K562 (cell line): ENCODE data around the gene EBNA1BP2. TPM values are rescaled to one million over a fixed set of nuclear protein-coding genes. Genes with fewer than 3 reads are reported as not detected.

Experiments
- EHMT2 ChIP-seq: fragments of 450-650 bp; IDR thresholded peaks from 2 replicates; pipeline ENCODE4 v1.6.1; 2018; ENCODE audit warnings: antibody characterized with exemption
- ESRRA ChIP-seq: fragments of 450-650 bp; IDR thresholded peaks from 2 replicates; pipeline ENCODE4 v1.6.1; 2014; ENCODE audit warnings: low read depth, mild to moderate bottlenecking, moderate library complexity, borderline replicate concordance
- FOXK1 ChIP-seq: sonication (generic); formaldehyde crosslinking; IDR thresholded peaks from 2 replicates; pipeline ENCODE4 v1.8.0; 2022; ENCODE audit warnings: missing genetic modification reagents, mild to moderate bottlenecking, borderline replicate concordance
- HDAC1 ChIP-seq, 2 experiments: fragments of 450-650 bp; IDR thresholded peaks; 2 replicates each; pipeline ENCODE4 v1.6.1; 2016 to 2017; ENCODE audit warnings: inconsistent platforms in 1 of 2, mild to moderate bottlenecking in 1 of 2, moderate library complexity in 1 of 2
- NR2C1 ChIP-seq, 2 experiments: fragments of 450-650 bp; IDR thresholded peaks; 2 replicates each; pipeline ENCODE4 v1.6.1; 2017; ENCODE audit warnings: mild to moderate bottlenecking in 2 of 2, antibody characterized with exemption in 1 of 2, inconsistent platforms in 1 of 2, missing compliant biosample characterization in 1 of 2, missing genetic modification characterization in 1 of 2
- RAD51 ChIP-seq: fragments of 450-650 bp; IDR thresholded peaks from 2 replicates; pipeline ENCODE4 v1.7.1; 2016; ENCODE audit warnings: low read depth, mild to moderate bottlenecking, borderline replicate concordance
- RBM39 ChIP-seq: fragments of 200-400 bp; formaldehyde crosslinking; optimal IDR thresholded peaks from 2 replicates; pipeline ENCODE3; 2018; ENCODE audit warnings: low read depth, low read length
- SLC30A9 ChIP-seq: fragments of 250-450 bp; sonication (Bioruptor Pico); IDR thresholded peaks from 2 replicates; pipeline ENCODE4 v1.8.0; 2022; ENCODE audit warnings: mild to moderate bottlenecking, moderate library complexity
- WHSC1 ChIP-seq: IDR thresholded peaks from one replicate; pipeline ENCODE4 v1.6.1; 2012; ENCODE audit warnings: low read length, control low read depth, inconsistent platforms
- polyA plus RNA-seq, 8 experiments: library from polyadenylated mRNA; depleted of rRNA in 4 of 8; stranded (reverse) in 5 of 8; unstranded in 3 of 8; fragments of >200 nt; fragmentation: Nextera tagmentation in 2 of 8; fragmentation: Illumina TruSeq in 1 of 8; extraction: Ambion mirVana in 2 of 8; extraction: Trizol in 1 of 8; gene quantifications; 2 replicates each; pipeline versions ENCODE4 v1.2.1 to v1.2.3, GENCODE V29; 2011 to 2014; ENCODE audit warnings: inconsistent platforms in 1 of 8, missing spikeins in 1 of 8
- total RNA-seq, 7 experiments: library from RNA; depleted of rRNA in 6 of 7; stranded (reverse); fragments of >200 nt in 6 of 7; fragmentation: Illumina TruSeq in 2 of 7; extraction: Trizol in 2 of 7; gene quantifications; 2 replicates each; pipeline versions ENCODE4 v1.2.1 to v1.2.3, GENCODE V29; 2011 to 2021; ENCODE audit warnings: low replicate concordance in 1 of 7
- TF ChIP-seq, protein P1 (sequence below): fragments of 250-450 bp; sonication (Bioruptor Pico); IDR thresholded peaks from 2 replicates; pipeline ENCODE4 v1.8.0; 2022; ENCODE audit warnings: inconsistent platforms
- TF ChIP-seq, protein P2 (sequence below), 2 experiments: fragments of 450-650 bp; IDR thresholded peaks; 2 replicates each; pipeline ENCODE4 v1.6.1; 2018; ENCODE audit warnings: mild to moderate bottlenecking in 2 of 2, low read depth in 1 of 2; ENCODE audit not compliant: partially characterized antibody in 2 of 2
- TF ChIP-seq, protein P3 (sequence below): fragments of 450-650 bp; IDR thresholded peaks from 2 replicates; pipeline ENCODE4 v1.7.0; 2016; ENCODE audit warnings: borderline replicate concordance
- TF ChIP-seq, protein P4 (sequence below): fragments of 450-650 bp; formaldehyde crosslinking; conservative IDR thresholded peaks from 2 replicates; pipeline ENCODE4 v1.4.0; 2022; ENCODE audit warnings: mild to moderate bottlenecking, missing genetic modification characterization
- TF ChIP-seq, protein P5 (sequence below): sonication (generic); formaldehyde crosslinking; IDR thresholded peaks from 2 replicates; pipeline ENCODE4 v1.8.0; 2022; ENCODE audit warnings: mild to moderate bottlenecking, low read depth, missing genetic modification reagents

EBNA1BP2 gene
- total and polyA plus RNA-seq, 9 of the 15 experiments (the other 6 are each of a cell fraction or from before 2014, with no cell fraction given) = 95.2 to 349 (median 249) TPM

DNA sequence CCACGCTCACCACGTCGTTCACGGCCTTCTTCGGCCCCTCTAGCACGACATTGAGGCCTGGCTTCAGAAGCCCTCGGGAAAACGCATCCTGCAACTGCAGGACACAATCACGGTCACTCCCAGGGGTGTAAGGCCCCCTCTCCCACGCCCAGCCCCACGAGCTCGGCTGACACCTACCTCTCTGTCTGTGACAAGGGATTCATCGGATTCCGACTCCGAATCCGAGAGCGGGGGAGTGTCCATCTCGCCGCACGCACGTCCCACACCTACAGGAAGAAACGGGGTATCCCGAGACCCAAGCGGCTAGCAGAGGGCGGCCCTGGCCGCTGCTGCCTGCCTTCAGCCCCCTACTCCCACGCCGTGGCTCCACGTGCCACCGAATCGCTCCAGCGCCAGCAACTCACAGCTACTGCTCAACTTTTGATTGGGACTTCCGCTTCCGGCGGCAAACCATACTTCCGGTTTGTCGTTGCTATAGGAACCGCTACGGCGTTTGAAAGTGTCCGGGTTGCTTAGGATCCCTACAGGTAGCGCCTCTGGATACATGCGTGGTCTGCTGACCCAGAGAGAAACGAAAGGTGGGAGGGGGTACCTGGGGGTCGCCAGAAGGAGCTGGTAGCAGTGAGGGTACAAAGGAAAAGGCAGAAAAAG is at the start of gene EBNA1BP2, which contains the start of gene CFAP57 (continued):
- TF ChIP-seq WHSC1 (no peak), RBM39 (no peak), FOXK1 (no peak), SLC30A9 (CRISPR knock-in tag) (no peak), HDAC1 (IDR thresholded peaks at IDR 0.05) (peak; percentile 95 to 100), EHMT2 (no peak), ESRRA (peak; percentile 42; the same call in 1 of the 2 replicates), NR2C1 (IDR thresholded peaks at IDR 0.05) (peak; percentile 88), NR2C1 (tag; IDR thresholded peaks at IDR 0.05) (peak; percentile 88), RAD51 (no peak)
- TF ChIP-seq, protein P1, sequence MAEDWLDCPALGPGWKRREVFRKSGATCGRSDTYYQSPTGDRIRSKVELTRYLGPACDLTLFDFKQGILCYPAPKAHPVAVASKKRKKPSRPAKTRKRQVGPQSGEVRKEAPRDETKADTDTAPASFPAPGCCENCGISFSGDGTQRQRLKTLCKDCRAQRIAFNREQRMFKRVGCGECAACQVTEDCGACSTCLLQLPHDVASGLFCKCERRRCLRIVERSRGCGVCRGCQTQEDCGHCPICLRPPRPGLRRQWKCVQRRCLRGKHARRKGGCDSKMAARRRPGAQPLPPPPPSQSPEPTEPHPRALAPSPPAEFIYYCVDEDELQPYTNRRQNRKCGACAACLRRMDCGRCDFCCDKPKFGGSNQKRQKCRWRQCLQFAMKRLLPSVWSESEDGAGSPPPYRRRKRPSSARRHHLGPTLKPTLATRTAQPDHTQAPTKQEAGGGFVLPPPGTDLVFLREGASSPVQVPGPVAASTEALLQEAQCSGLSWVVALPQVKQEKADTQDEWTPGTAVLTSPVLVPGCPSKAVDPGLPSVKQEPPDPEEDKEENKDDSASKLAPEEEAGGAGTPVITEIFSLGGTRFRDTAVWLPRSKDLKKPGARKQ = no peak
- TF ChIP-seq, protein P2, sequence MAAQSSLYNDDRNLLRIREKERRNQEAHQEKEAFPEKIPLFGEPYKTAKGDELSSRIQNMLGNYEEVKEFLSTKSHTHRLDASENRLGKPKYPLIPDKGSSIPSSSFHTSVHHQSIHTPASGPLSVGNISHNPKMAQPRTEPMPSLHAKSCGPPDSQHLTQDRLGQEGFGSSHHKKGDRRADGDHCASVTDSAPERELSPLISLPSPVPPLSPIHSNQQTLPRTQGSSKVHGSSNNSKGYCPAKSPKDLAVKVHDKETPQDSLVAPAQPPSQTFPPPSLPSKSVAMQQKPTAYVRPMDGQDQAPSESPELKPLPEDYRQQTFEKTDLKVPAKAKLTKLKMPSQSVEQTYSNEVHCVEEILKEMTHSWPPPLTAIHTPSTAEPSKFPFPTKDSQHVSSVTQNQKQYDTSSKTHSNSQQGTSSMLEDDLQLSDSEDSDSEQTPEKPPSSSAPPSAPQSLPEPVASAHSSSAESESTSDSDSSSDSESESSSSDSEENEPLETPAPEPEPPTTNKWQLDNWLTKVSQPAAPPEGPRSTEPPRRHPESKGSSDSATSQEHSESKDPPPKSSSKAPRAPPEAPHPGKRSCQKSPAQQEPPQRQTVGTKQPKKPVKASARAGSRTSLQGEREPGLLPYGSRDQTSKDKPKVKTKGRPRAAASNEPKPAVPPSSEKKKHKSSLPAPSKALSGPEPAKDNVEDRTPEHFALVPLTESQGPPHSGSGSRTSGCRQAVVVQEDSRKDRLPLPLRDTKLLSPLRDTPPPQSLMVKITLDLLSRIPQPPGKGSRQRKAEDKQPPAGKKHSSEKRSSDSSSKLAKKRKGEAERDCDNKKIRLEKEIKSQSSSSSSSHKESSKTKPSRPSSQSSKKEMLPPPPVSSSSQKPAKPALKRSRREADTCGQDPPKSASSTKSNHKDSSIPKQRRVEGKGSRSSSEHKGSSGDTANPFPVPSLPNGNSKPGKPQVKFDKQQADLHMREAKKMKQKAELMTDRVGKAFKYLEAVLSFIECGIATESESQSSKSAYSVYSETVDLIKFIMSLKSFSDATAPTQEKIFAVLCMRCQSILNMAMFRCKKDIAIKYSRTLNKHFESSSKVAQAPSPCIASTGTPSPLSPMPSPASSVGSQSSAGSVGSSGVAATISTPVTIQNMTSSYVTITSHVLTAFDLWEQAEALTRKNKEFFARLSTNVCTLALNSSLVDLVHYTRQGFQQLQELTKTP (IDR thresholded peaks at IDR 0.05; ENCODE audit: low read depth in 1 of 2, partially characterized antibody in 2 of 2) = peak; percentile 7 to 36
- TF ChIP-seq, protein P3, sequence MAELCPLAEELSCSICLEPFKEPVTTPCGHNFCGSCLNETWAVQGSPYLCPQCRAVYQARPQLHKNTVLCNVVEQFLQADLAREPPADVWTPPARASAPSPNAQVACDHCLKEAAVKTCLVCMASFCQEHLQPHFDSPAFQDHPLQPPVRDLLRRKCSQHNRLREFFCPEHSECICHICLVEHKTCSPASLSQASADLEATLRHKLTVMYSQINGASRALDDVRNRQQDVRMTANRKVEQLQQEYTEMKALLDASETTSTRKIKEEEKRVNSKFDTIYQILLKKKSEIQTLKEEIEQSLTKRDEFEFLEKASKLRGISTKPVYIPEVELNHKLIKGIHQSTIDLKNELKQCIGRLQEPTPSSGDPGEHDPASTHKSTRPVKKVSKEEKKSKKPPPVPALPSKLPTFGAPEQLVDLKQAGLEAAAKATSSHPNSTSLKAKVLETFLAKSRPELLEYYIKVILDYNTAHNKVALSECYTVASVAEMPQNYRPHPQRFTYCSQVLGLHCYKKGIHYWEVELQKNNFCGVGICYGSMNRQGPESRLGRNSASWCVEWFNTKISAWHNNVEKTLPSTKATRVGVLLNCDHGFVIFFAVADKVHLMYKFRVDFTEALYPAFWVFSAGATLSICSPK = no peak
- TF ChIP-seq, protein P4, sequence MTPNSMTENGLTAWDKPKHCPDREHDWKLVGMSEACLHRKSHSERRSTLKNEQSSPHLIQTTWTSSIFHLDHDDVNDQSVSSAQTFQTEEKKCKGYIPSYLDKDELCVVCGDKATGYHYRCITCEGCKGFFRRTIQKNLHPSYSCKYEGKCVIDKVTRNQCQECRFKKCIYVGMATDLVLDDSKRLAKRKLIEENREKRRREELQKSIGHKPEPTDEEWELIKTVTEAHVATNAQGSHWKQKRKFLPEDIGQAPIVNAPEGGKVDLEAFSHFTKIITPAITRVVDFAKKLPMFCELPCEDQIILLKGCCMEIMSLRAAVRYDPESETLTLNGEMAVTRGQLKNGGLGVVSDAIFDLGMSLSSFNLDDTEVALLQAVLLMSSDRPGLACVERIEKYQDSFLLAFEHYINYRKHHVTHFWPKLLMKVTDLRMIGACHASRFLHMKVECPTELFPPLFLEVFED = no peak
- TF ChIP-seq, protein P5, sequence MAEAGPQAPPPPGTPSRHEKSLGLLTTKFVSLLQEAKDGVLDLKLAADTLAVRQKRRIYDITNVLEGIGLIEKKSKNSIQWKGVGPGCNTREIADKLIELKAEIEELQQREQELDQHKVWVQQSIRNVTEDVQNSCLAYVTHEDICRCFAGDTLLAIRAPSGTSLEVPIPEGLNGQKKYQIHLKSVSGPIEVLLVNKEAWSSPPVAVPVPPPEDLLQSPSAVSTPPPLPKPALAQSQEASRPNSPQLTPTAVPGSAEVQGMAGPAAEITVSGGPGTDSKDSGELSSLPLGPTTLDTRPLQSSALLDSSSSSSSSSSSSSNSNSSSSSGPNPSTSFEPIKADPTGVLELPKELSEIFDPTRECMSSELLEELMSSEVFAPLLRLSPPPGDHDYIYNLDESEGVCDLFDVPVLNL (CRISPR knock-in tag) = peak; percentile 56; the same call in 1 of the 2 replicates
